GM12801 (cell line): ENCODE measurements around the gene EFNA5.

Experiments
- TF ChIP-seq, protein P1 (sequence below): IDR thresholded peaks from one replicate; pipeline ENCODE4 v1.5.1; 2011; ENCODE audit warnings: control low read depth; ENCODE audit not compliant: insufficient read length; ENCODE audit errors: extremely low read depth

Gene EFNA5

DNA sequence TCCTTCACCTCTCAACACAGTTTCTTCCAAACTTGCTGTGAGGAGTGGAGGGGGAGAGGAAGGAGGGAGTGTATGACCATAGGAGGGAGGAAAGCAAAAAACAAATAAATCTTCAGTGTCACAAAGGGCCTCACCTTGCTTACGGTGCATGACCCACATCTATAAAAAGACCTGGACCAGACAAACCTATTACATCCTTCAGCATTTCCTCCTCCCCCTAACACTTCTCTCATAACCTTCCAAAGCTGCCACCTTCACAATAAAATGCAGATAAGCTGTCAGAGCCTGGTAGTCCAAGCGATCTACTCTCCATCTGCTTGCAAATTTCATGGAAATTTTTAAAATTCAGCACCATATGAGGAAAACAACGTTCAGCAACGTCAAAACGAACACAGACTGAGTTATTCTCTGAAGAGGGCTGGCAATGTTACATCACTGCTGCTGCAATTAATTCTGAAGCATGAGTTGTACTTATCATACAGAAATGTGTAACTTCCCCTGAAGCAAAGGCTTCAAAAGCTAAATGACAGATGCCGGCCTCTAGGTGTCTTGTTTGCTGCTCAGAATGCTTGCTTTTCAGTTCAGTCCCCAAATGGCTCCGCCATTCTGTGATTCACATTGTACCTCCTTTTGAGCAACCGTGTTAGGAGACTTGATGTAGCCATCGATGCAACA lies 62.9 kb downstream of the EFNA5 start:
- TF ChIP-seq, protein P1, sequence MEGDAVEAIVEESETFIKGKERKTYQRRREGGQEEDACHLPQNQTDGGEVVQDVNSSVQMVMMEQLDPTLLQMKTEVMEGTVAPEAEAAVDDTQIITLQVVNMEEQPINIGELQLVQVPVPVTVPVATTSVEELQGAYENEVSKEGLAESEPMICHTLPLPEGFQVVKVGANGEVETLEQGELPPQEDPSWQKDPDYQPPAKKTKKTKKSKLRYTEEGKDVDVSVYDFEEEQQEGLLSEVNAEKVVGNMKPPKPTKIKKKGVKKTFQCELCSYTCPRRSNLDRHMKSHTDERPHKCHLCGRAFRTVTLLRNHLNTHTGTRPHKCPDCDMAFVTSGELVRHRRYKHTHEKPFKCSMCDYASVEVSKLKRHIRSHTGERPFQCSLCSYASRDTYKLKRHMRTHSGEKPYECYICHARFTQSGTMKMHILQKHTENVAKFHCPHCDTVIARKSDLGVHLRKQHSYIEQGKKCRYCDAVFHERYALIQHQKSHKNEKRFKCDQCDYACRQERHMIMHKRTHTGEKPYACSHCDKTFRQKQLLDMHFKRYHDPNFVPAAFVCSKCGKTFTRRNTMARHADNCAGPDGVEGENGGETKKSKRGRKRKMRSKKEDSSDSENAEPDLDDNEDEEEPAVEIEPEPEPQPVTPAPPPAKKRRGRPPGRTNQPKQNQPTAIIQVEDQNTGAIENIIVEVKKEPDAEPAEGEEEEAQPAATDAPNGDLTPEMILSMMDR: no peak

DNA sequence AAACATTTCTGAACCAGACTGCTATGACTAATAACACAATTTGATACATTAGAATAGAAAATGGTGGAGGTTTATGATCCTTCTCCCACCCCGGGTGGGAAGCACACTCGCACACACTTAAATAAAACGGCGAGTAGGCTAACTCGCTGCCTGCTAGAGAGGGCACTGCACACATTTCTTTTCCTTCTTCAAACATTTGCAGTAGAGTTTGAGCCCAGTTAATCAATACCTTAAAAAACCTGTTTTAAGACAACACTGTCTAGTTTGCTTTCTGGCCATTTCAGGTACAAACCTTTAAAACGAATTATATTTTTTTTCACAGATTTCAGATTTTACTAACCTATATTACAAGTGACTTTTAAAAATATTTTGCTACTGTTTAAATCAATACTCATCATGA lies 63.5 kb downstream of the EFNA5 start:
- TF ChIP-seq, protein P1: no peak

DNA sequence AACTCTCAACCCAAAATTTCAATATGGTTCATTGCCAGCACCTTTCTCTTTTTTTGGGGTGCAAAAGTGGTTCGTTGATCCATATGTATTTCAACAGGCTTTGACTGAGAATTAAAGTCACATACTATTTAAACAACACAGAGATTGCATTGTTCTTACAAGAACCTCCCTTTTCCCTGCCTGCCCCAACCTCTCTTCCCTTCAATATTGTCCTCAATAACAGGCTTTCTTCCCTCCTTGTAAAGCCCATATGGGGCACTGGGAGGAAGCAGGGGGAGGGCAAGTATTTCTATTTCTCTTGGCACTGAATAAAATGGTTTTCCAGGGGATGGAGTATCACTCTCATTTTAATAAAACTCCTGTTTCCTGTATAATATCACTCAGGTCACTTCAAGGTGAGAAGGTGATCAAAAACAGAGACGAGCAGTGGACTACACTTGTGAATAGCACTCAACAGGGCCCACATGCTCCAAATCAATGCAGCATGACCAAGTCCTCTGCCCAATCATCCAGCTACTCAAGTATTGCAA lies 65.1 kb downstream of the EFNA5 start:
- TF ChIP-seq, protein P1: no peak

DNA sequence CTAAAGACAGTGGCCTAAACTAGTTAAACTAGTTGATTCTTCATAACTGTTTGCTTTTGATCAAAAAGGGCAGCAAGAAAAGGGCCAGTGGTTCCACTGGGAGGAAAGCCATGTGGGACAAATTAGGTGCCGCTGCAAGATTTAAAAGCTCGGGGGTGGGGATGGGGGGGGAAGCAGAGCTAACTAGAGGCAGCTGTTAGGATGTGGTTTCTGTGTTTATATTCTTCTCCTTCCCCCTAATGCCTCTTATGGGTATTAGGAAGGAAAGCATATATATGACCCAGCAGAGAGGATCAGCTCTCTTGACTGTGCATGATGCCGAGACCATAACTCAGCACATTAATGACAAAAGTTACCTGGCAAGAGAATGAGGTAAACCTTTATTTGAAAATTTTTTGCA lies 65.7 kb downstream of the EFNA5 start:
- TF ChIP-seq, protein P1: no peak

DNA sequence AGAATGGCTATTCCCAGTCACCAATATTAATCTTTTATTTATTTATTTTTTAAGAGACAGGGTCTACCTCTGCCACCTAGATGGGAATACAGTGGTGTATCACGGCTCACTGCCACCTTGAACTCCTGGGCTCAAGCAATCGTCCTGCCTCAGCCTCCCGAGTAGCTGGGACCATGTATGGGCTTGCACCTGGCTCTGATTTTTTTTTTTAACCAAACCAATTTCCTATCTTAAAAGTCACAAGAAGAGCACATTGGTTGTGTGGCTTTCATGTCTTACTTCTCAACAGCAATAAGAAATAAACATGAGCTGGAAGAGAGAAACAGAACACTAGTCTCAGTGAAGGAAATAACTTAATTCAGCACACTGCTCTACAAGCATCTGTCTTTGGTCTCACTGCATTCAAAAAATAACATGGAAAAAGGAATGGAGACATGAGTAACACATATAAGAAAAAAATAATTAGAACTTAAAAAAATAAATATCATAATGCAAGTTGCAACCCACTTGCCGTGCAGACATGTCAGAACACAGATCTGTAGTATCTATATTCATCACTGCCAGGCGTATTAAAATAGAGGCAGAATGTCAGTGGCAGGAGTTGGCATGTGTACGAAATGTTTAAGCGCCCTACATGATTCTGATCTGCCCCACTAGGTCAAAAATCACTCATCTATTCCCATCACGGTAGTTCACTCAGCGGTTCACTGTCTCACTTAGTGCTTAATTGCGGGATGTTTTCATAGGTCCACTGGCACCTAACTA lies 66.4 kb downstream of the EFNA5 start:
- TF ChIP-seq, protein P1: no peak

DNA sequence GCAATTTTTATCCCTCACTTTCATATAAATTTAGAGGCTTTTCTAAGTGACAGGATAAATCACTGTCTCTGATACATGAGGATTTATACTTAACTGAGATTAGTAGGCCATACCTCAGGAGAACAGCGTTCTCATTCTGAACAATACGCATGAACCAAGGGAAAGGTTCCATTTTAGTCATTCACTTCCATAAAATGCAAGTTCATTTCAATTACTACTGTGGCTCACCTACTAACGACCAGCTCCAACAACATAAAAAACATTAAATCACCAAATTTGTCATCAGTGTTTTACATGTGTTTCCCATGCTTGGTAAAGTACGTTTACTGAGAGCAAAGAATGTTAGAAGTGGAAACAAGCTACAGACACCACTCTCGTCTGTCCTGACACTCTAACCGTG lies 67.4 kb downstream of the EFNA5 start:
- TF ChIP-seq, protein P1: no peak

DNA sequence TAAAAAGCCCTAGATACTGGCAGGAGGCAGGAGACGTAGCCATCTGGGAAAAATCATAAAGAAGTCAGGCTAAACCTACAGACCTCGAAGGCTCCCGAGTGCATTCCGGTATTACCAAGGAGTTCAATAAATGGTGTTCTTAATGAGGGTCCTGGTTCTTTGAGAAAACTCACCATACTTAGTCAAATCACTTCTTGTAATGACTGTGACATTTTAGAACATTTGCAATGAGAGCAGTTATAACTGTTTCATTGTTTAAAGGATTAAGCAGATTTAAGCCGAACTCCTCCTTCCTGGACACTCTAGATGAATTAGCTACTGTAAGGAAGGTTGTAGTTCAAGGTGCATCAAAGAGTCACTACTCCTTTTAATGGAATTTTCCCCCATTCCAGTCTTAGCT lies 67.8 kb downstream of the EFNA5 start:
- TF ChIP-seq, protein P1: no peak
